Brain pericyte (primary cell): Measurements from ENCODE around the gene C4orf50.

Source experiments
- DNase-seq: peaks from one replicate; pipeline ENCODE4 v3.0.0-alpha.2; 2012; ENCODE audit warnings: low read depth, low spot score

The C4orf50 gene

GRCh38 chr4:6018331-6018730, at the start of gene C4orf50:
C4orf50 (minus strand) TSS chr4:6018431.
- no peak for DNase-seq

- no peak for DNase-seq
Measured at GRCh38 chr4:6065934-6066590, 47.8 kb upstream of the C4orf50 start.

- DNase-seq = no peak
Measured at GRCh38 chr4:6065166-6065565, 46.9 kb upstream of the C4orf50 start.

GRCh38 chr4:6064383-6064782, 46.2 kb upstream of the C4orf50 start:
- no peak for DNase-seq

GRCh38 chr4:6063684-6064083, 45.5 kb upstream of the C4orf50 start:
- DNase-seq = no peak

- DNase-seq = no peak
Measured at GRCh38 chr4:6062133-6062532, 43.9 kb upstream of the C4orf50 start.

GRCh38 chr4:6059375-6059805, 41.2 kb upstream of the C4orf50 start:
- no peak for DNase-seq

GRCh38 chr4:6058531-6059374, 40.5 kb upstream of the C4orf50 start:
- no peak for DNase-seq

GRCh38 chr4:6056976-6057766, 38.9 kb upstream of the C4orf50 start:
- no peak for DNase-seq

GRCh38 chr4:6055436-6055835, 37.2 kb upstream of the C4orf50 start:
- DNase-seq = no peak

- no peak for DNase-seq
Measured at GRCh38 chr4:6055030-6055429, 36.8 kb upstream of the C4orf50 start.

GRCh38 chr4:6054162-6054922, 36.1 kb upstream of the C4orf50 start:
- DNase-seq = no peak

- DNase-seq = no peak
Measured at GRCh38 chr4:6052679-6053078, 34.4 kb upstream of the C4orf50 start.

- no peak for DNase-seq
Measured at GRCh38 chr4:6050551-6050950, 32.3 kb upstream of the C4orf50 start.

GRCh38 chr4:6049985-6050384, 31.8 kb upstream of the C4orf50 start:
- DNase-seq = no peak

- DNase-seq = no peak
Measured at GRCh38 chr4:6049278-6049677, 31.0 kb upstream of the C4orf50 start.

- DNase-seq = no peak
Measured at GRCh38 chr4:6048537-6048936, 30.3 kb upstream of the C4orf50 start.

- DNase-seq = no peak
Measured at GRCh38 chr4:6047130-6047673, 29.0 kb upstream of the C4orf50 start.

GRCh38 chr4:6046526-6047129, 28.4 kb upstream of the C4orf50 start:
- no peak for DNase-seq

- no peak for DNase-seq
Measured at GRCh38 chr4:6044805-6045204, 26.6 kb upstream of the C4orf50 start.

GRCh38 chr4:6044276-6044675, 26.0 kb upstream of the C4orf50 start:
- no peak for DNase-seq
